Measurements from ENCODE around the gene GTF2IRD1. TPM values are rescaled to one million over a fixed set of nuclear protein-coding genes. Genes with fewer than 3 reads are reported as not detected.

Gene GTF2IRD1
- total and polyA plus RNA-seq, 2 experiments from 2014 or later = 28.7 to 37.1 TPM

- DNase-seq (ENCODE audit: low spot score) (no peak), ATAC-seq (no peak)
- no peaks in the 10 kb centered on the region for H3F3A ChIP-seq (replicated peaks; ENCODE audit: low read depth)
- 0 out of 2 replicates have a peak overlapping the region, but pooled peaks have one; percentile 26 for H3K27ac ChIP-seq (ENCODE audit: low read depth)
- TF ChIP-seq CTCF (conservative IDR thresholded peaks at IDR 0.05; ENCODE audit: low read depth in 2 of 2) (no peak), NANOG (IDR thresholded peaks at IDR 0.05; ENCODE audit: borderline replicate concordance) (no peak), ZNF114 (CRISPR knock-in tag; IDR thresholded peaks at IDR 0.05) (no peak), ZNF331 (CRISPR knock-in tag; IDR thresholded peaks at IDR 0.05; ENCODE audit: low read depth) (no peak), STAT1 (IDR thresholded peaks at IDR 0.05; ENCODE audit: unreplicated experiment) (no peak), ETS1 (IDR thresholded peaks at IDR 0.05) (no peak), EZH2phosphoT487 (IDR thresholded peaks at IDR 0.05; ENCODE audit: unreplicated experiment) (no peak)
- no peaks in the 10 kb centered on the region for H3K9me2 ChIP-seq (ENCODE audit: insufficient read depth)
- H2AFZ ChIP-seq = no peak overlapping the region
- peaks cover 6% of the 10 kb centered on the region for H3K27me3 Mint-ChIP-seq (ENCODE audit: insufficient read depth, low read depth, poor library complexity)
- no peak overlapping the region for H3K4me2 ChIP-seq
- H3K79me2 ChIP-seq (replicated peaks; ENCODE audit: insufficient read depth) = peaks cover 88% of the 10 kb centered on the region
- H3K4me3 Mint-ChIP-seq = no peak overlapping the region
- no peaks in the 10 kb centered on the region for H3K36me3 Mint-ChIP-seq (ENCODE audit: low read depth)
- H3K4me1 Mint-ChIP-seq = peaks cover 11% of the 10 kb centered on the region
- no peak overlapping the region for H3K4me3 ChIP-seq
- H3K27me3 ChIP-seq (ENCODE audit: insufficient read depth) = no peaks in the 10 kb centered on the region
- peak overlapping the region; percentile 65; the same call in 1 of the 2 replicates for H3K27ac Mint-ChIP-seq
- H3K4me1 ChIP-seq (ENCODE audit: insufficient read depth) = no peaks in the 10 kb centered on the region
- H4K20me1 ChIP-seq (replicated peaks; ENCODE audit: insufficient read depth) = peaks cover 16% of the 10 kb centered on the region
- no peaks in the 10 kb centered on the region for H3K36me3 ChIP-seq (ENCODE audit: insufficient read depth)
- no peaks in the 10 kb centered on the region for H3K9me3 Mint-ChIP-seq
Observed at GRCh38 chr7:74466196-74466813, 12.6 kb downstream of the GTF2IRD1 start.

GRCh38 chr7:74467876-74468275, 14.2 kb downstream of the GTF2IRD1 start:
- H3K4me1 ChIP-seq (ENCODE audit: insufficient read depth) = no peaks in the 10 kb centered on the region
- H3K79me2 ChIP-seq (replicated peaks; ENCODE audit: insufficient read depth) = peaks cover 76% of the 10 kb centered on the region
- TF ChIP-seq ZNF462 (CRISPR knock-in tag; IDR thresholded peaks at IDR 0.05) = no peak
- no peak for TF ChIP-seq EZH2 (IDR thresholded peaks at IDR 0.05; ENCODE audit: low read depth, unreplicated experiment)
- TF ChIP-seq POLR2AphosphoS5 (IDR thresholded peaks at IDR 0.05; ENCODE audit: low read depth) = no peak
- no peak for TF ChIP-seq CTCF (conservative IDR thresholded peaks at IDR 0.05; ENCODE audit: low read depth in 2 of 2)
- TF ChIP-seq STAT1 (IDR thresholded peaks at IDR 0.05; ENCODE audit: unreplicated experiment) = no peak

More at GRCh38 chr7:74467876-74468275, 14.2 kb downstream of the GTF2IRD1 start:
- Histone ChIP-seq H2AFZ (no peak overlapping the region), H3K27ac (ENCODE audit: low read depth) (no peak overlapping the region), H3K4me3 (no peak overlapping the region), H3F3A (replicated peaks; ENCODE audit: low read depth) (no peaks in the 10 kb centered on the region), H3K36me3 (ENCODE audit: insufficient read depth) (no peaks in the 10 kb centered on the region), H3K4me2 (no peak overlapping the region), H3K27me3 (ENCODE audit: insufficient read depth) (no peaks in the 10 kb centered on the region), H4K20me1 (replicated peaks; ENCODE audit: insufficient read depth) (peaks cover 16% of the 10 kb centered on the region), H3K9me2 (ENCODE audit: insufficient read depth) (no peaks in the 10 kb centered on the region)
- no peaks in the 10 kb centered on the region for H3K9me3 Mint-ChIP-seq
- H3K27ac Mint-ChIP-seq = no peak overlapping the region
- peaks cover 4% of the 10 kb centered on the region for H3K4me1 Mint-ChIP-seq
- H3K36me3 Mint-ChIP-seq (ENCODE audit: low read depth) = no peaks in the 10 kb centered on the region
- H3K4me3 Mint-ChIP-seq = no peak overlapping the region
- ATAC-seq (no peak), DNase-seq (ENCODE audit: low spot score) (no peak)
- H3K27me3 Mint-ChIP-seq (ENCODE audit: insufficient read depth, low read depth, poor library complexity) = peaks cover 2% of the 10 kb centered on the region
